ENCODE results near the gene TAF11L13. TPM values are rescaled to one million over a fixed set of nuclear protein-coding genes. Genes with fewer than 3 reads are reported as not detected.

The TAF11L13 gene
- total RNA-seq, 1 donor from 2014 or later = not detected

- H3K36me3 ChIP-seq = no peaks in the 10 kb centered on the region
- intact Hi-C loops (cut with DNase I) = no loop called here
- no peak overlapping the region for H3K27ac ChIP-seq
- TF ChIP-seq POLR2AphosphoS5 (IDR thresholded peaks at IDR 0.05; ENCODE audit: insufficient read depth in 1 of 2, low read depth in 1 of 2) = no peak
- no peak for TF ChIP-seq POLR2A (IDR thresholded peaks at IDR 0.05)
- TF ChIP-seq, protein P1, sequence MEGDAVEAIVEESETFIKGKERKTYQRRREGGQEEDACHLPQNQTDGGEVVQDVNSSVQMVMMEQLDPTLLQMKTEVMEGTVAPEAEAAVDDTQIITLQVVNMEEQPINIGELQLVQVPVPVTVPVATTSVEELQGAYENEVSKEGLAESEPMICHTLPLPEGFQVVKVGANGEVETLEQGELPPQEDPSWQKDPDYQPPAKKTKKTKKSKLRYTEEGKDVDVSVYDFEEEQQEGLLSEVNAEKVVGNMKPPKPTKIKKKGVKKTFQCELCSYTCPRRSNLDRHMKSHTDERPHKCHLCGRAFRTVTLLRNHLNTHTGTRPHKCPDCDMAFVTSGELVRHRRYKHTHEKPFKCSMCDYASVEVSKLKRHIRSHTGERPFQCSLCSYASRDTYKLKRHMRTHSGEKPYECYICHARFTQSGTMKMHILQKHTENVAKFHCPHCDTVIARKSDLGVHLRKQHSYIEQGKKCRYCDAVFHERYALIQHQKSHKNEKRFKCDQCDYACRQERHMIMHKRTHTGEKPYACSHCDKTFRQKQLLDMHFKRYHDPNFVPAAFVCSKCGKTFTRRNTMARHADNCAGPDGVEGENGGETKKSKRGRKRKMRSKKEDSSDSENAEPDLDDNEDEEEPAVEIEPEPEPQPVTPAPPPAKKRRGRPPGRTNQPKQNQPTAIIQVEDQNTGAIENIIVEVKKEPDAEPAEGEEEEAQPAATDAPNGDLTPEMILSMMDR (IDR thresholded peaks at IDR 0.05) = no peak
- H3K27me3 ChIP-seq = no peaks in the 10 kb centered on the region
- no peaks in the 10 kb centered on the region for H3K9me3 ChIP-seq
- DNase-seq (ENCODE audit: extremely low spot score in 2 of 2) = no peak
- H3K4me3 ChIP-seq = no peak overlapping the region
- no peaks in the 10 kb centered on the region for H3K4me1 ChIP-seq
These were observed 47.0 kb downstream of the TAF11L13 start for GRCh38 chr5:17678751-17679324.

DNA sequence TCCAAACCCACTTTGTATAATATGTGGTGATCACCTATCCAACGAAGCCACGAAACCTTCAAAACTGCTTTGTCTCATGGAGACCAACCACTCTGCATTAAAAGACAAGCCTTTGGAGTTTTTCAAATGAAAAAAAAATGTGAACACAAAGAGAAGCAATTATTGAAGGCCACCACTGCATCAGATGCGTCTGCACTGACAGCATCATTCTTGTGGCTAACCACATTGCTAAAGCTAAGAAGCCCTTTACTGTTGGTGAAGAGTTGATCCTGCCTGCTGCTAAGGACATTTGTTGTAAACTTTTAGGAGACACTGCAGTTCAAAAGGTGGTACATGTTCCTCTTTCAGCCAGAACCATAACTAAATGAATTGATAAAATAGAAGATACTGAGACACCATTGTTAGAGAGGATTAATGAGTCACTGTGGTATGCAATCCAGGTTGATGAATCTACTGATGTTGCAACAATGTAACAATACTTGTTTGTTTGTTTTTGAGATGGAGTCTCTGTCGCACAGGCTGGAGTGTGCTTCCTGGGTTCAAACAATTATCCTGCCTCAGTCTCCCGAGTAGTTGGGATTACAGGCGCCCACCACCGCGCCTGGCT lies 47.8 kb downstream of the TAF11L13 start:
- no peak for DNase-seq (ENCODE audit: extremely low spot score in 2 of 2)
- Histone ChIP-seq H3K27me3 (no peaks in the 10 kb centered on the region), H3K4me3 (no peak overlapping the region), H3K36me3 (no peaks in the 10 kb centered on the region), H3K4me1 (no peaks in the 10 kb centered on the region), H3K9me3 (no peaks in the 10 kb centered on the region), H3K27ac (no peak overlapping the region)
- TF ChIP-seq POLR2AphosphoS5 (IDR thresholded peaks at IDR 0.05; ENCODE audit: insufficient read depth in 1 of 2, low read depth in 1 of 2) = no peak
- no peak for TF ChIP-seq POLR2A (IDR thresholded peaks at IDR 0.05)
- TF ChIP-seq, protein P1 (IDR thresholded peaks at IDR 0.05) = no peak
- intact Hi-C loops (cut with DNase I) = no loop called here

DNA sequence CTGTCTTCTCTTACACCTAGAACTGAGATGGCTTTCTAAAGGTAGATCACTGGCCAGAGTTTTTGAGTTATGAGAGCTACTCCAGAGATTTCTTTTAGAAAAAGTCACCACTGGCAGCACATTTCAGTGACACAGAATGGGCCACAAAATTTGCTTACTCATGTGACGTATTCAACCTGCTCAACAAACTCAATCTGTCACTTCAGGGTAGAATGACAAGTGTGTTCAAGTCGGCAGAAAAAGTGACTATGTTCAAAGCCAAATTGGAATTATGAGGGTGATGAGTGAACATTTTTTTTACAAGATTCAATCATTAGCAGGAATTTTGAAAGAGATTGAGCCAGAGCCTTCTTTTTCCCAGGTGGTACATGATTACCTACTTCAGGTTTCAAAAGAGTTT lies 48.8 kb downstream of the TAF11L13 start:
- intact Hi-C loops (cut with DNase I) = no loop called here
- DNase-seq (ENCODE audit: extremely low spot score in 2 of 2) = no peak
- no peak overlapping the region for H3K4me3 ChIP-seq
- no peaks in the 10 kb centered on the region for H3K9me3 ChIP-seq
- H3K4me1 ChIP-seq = no peaks in the 10 kb centered on the region
- no peaks in the 10 kb centered on the region for H3K27me3 ChIP-seq
- TF ChIP-seq, protein P1 (IDR thresholded peaks at IDR 0.05) = no peak
- TF ChIP-seq POLR2AphosphoS5 (IDR thresholded peaks at IDR 0.05; ENCODE audit: insufficient read depth in 1 of 2, low read depth in 1 of 2) (no peak), POLR2A (IDR thresholded peaks at IDR 0.05) (no peak)
- no peak overlapping the region for H3K27ac ChIP-seq
- H3K36me3 ChIP-seq = no peaks in the 10 kb centered on the region

Small RNAs within 50 kb of the gene (small RNA-seq; reads per million reads assigned to genes)
- gene AC233724.1 (not detected), gene AC233724.12 (not detected), gene AC233724.2 (not detected), gene AC233724.3 (not detected), gene AC233724.4 (not detected), gene AC233724.6 (not detected), gene AC233724.7 (not detected)

Other genes starting within 250 kb of the TAF11L13 start
- gene TAF11L2, start 133.9 kb upstream of the TAF11L13 start, total RNA-seq = not detected
- not detected for gene TAF11L3, start 113.7 kb upstream of the TAF11L13 start, total RNA-seq
- gene TAF11L4, start 110.3 kb upstream of the TAF11L13 start, total RNA-seq = not detected
- not detected for gene TAF11L5, start 106.9 kb upstream of the TAF11L13 start, total RNA-seq
- not detected for gene TAF11L6, start 103.4 kb upstream of the TAF11L13 start, total RNA-seq
- gene TAF11L7, start 46.3 kb upstream of the TAF11L13 start, total RNA-seq = not detected
- gene TAF11L8, start 41.1 kb upstream of the TAF11L13 start, total RNA-seq = not detected
- gene TAF11L9, start 37.7 kb upstream of the TAF11L13 start, total RNA-seq = not detected
- not detected for gene TAF11L10, start 34.3 kb upstream of the TAF11L13 start, total RNA-seq
- not detected for gene TAF11L11, start 27.9 kb upstream of the TAF11L13 start, total RNA-seq
- not detected for gene TAF11L12, start 21.7 kb upstream of the TAF11L13 start, total RNA-seq
- not detected for gene TAF11L14, start 2.4 kb downstream of the TAF11L13 start, total RNA-seq